Mesendoderm (in vitro differentiated cells): ENCODE data around the gene B4GALT3.
A peak's percentile ranks its signal among the peaks of the same experiment; 100 is the strongest.

Experiments used
- DNase-seq: peaks from one replicate; pipeline ENCODE4 v3.0.0; 2013
- H2AK5ac ChIP-seq: 2 replicates; pipeline ENCODE4 v1.6.1; 2013; ENCODE audit warnings: low read length, inconsistent platforms
- H2BK120ac ChIP-seq: 2 replicates; pipeline ENCODE4 v1.6.1; 2013; ENCODE audit warnings: low read depth, mild to moderate bottlenecking, low read length, moderate library complexity, mixed read lengths
- H2BK15ac ChIP-seq: replicated peaks from 2 replicates; pipeline ENCODE4 v1.6.1; 2013; ENCODE audit warnings: low read depth, mild to moderate bottlenecking, moderate library complexity
- H2BK5ac ChIP-seq: 2 replicates; pipeline ENCODE4 v1.6.1; 2013; ENCODE audit warnings: low read length, inconsistent platforms
- H3K18ac ChIP-seq: 2 replicates; pipeline ENCODE4 v1.6.1; 2013; ENCODE audit warnings: mild to moderate bottlenecking, low read length, mixed read lengths
- H3K23ac ChIP-seq: one replicate; pipeline ENCODE4 v1.6.1; 2013; ENCODE audit warnings: low read length
- H3K27ac ChIP-seq: 2 replicates; pipeline ENCODE4 v1.5.1; 2013; ENCODE audit warnings: low read depth, mild to moderate bottlenecking, inconsistent platforms, low read length, moderate library complexity
- H3K27me3 ChIP-seq: 2 replicates; pipeline ENCODE4 v1.6.1; 2013; ENCODE audit warnings: low read length, control low read depth, mild to moderate bottlenecking, inconsistent platforms; ENCODE audit not compliant: insufficient read depth, poor library complexity
- H3K36me3 ChIP-seq: 2 replicates; pipeline ENCODE4 v1.6.1; 2013; ENCODE audit warnings: low read length, inconsistent platforms; ENCODE audit not compliant: control insufficient read depth, insufficient read depth
- H3K4ac ChIP-seq: one replicate; pipeline ENCODE4 v1.6.1; 2013; ENCODE audit warnings: low read depth, mild to moderate bottlenecking, low read length, moderate library complexity
- H3K4me1 ChIP-seq: 2 replicates; pipeline ENCODE4 v1.6.1; 2013; ENCODE audit warnings: low read depth, low read length, inconsistent platforms; ENCODE audit not compliant: control insufficient read depth
- H3K4me2 ChIP-seq: 2 replicates; pipeline ENCODE4 v1.6.1; 2013; ENCODE audit warnings: low read length
- H3K4me3 ChIP-seq: 2 replicates; pipeline ENCODE4 v1.5.1; 2013; ENCODE audit warnings: mild to moderate bottlenecking, low read length
- H3K56ac ChIP-seq: one replicate; pipeline ENCODE4 v1.6.1; 2013; ENCODE audit warnings: low read length
- H3K79me1 ChIP-seq: 2 replicates; pipeline ENCODE4 v1.6.1; 2013; ENCODE audit warnings: low read length, inconsistent platforms
- H3K79me2 ChIP-seq: 2 replicates; pipeline ENCODE4 v1.6.1; 2013; ENCODE audit warnings: mild to moderate bottlenecking, low read length; ENCODE audit not compliant: control insufficient read depth, insufficient read depth
- H3K9ac ChIP-seq: 2 replicates; pipeline ENCODE4 v1.6.1; 2013; ENCODE audit warnings: low read length, inconsistent platforms
- H4K5ac ChIP-seq: one replicate; pipeline ENCODE4 v1.6.1; 2013; ENCODE audit warnings: low read length
- H4K8ac ChIP-seq: one replicate; pipeline ENCODE4 v1.6.1; 2013; ENCODE audit warnings: low read depth, mild to moderate bottlenecking, control low read depth, low read length, moderate library complexity
- WGBS: extraction: QIAGEN DNeasy Blood & Tissue Kit; methylation state at CpG from one replicate; pipeline ENCODE4 v1.1.7; 2013; ENCODE audit warnings: low lambda C conversion rate, missing lambda C conversion rate; ENCODE audit not compliant: insufficient coverage; ENCODE audit errors: extremely low coverage; 5-methylcytosine and 5-hydroxymethylcytosine counted together

B4GALT3 gene

GRCh38 chr1:161200421-161200991, 23.2 kb upstream of the B4GALT3 start:
- Histone ChIP-seq H4K8ac (no peak overlapping the region), H3K36me3 (no peaks in the 10 kb centered on the region), H2AK5ac (peak overlapping the region; percentile 4), H2BK120ac (no peak overlapping the region), H2BK15ac (no peak overlapping the region), H3K4ac (peak overlapping the region; percentile 74), H2BK5ac (peak overlapping the region; percentile 77), H3K79me1 (peaks cover 4% of the 10 kb centered on the region), H3K18ac (peak overlapping the region; percentile 6), H3K4me3 (no peak overlapping the region), H4K5ac (no peak overlapping the region), H3K4me2 (no peak overlapping the region), H3K4me1 (peaks cover 32% of the 10 kb centered on the region), H3K27me3 (no peaks in the 10 kb centered on the region), H3K56ac (peak overlapping the region; percentile 95), H3K23ac (no peak overlapping the region), H3K9ac (peak overlapping the region; percentile 21), H3K27ac (no peak overlapping the region), H3K79me2 (peaks cover 3% of the 10 kb centered on the region)
- DNase-seq = no peak
- WGBS = no CpG with 5 or more reads among the region's 5 CpGs

GRCh38 chr1:161199506-161200139, 22.3 kb upstream of the B4GALT3 start:
- Histone ChIP-seq H2AK5ac (peak overlapping the region; percentile 73), H2BK15ac (no peak overlapping the region), H3K27ac (no peak overlapping the region), H3K23ac (no peak overlapping the region), H2BK5ac (peak overlapping the region; percentile 20), H3K4me2 (no peak overlapping the region), H3K18ac (no peak overlapping the region), H3K4me3 (no peak overlapping the region), H3K79me1 (peaks cover 4% of the 10 kb centered on the region), H3K79me2 (peaks cover 3% of the 10 kb centered on the region), H2BK120ac (no peak overlapping the region), H3K4ac (peak overlapping the region; percentile 64), H3K4me1 (peaks cover 32% of the 10 kb centered on the region), H4K8ac (no peak overlapping the region), H3K27me3 (no peaks in the 10 kb centered on the region), H3K56ac (peak overlapping the region; percentile 95), H4K5ac (no peak overlapping the region), H3K36me3 (no peaks in the 10 kb centered on the region), H3K9ac (peak overlapping the region; percentile 18)
- whole genome bisulfite sequencing = no CpG with 5 or more reads among the region's 5 CpGs
- no peak for DNase-seq

- Histone ChIP-seq H3K23ac (peak within 1 kb of the TSS; percentile 9), H2AK5ac (peak within 1 kb of the TSS; percentile 73), H3K36me3 (no peaks in the 10 kb centered on the region), H3K79me2 (peaks cover 3% of the 10 kb centered on the region), H3K4me2 (peak within 1 kb of the TSS; percentile 28), H3K27me3 (no peaks in the 10 kb centered on the region), H3K27ac (no peak within 1 kb of the TSS), H2BK15ac (no peak within 1 kb of the TSS), H3K4me3 (no peak within 1 kb of the TSS), H4K5ac (no peak within 1 kb of the TSS), H3K4ac (peak within 1 kb of the TSS; percentile 64), H2BK5ac (peak within 1 kb of the TSS; percentile 20), H3K18ac (peak within 1 kb of the TSS; percentile 42), H2BK120ac (no peak within 1 kb of the TSS), H4K8ac (no peak within 1 kb of the TSS), H3K4me1 (peaks cover 32% of the 10 kb centered on the region), H3K56ac (peak within 1 kb of the TSS; percentile 84), H3K9ac (peak within 1 kb of the TSS; percentile 66), H3K79me1 (peaks cover 4% of the 10 kb centered on the region)
- no CpG with 5 or more reads among the region's 11 CpGs for WGBS
- peak; percentile 86 for DNase-seq
Measured at GRCh38 chr1:161198897-161199431, 21.7 kb upstream of the B4GALT3 start, which contains the start of gene ADAMTS4. Gene ADAMTS4, minus strand, starts transcription at chr1:161199054. Its CDS starts 427 bp downstream, at chr1:161198627.

- Histone ChIP-seq H3K79me2 (peaks cover 2% of the 10 kb centered on the region), H4K8ac (no peak overlapping the region), H3K18ac (peak overlapping the region; percentile 42), H3K9ac (peak overlapping the region; percentile 66), H2BK15ac (no peak overlapping the region), H3K4me2 (peak overlapping the region; percentile 28), H3K4ac (no peak overlapping the region), H3K79me1 (peaks cover 2% of the 10 kb centered on the region), H2BK120ac (no peak overlapping the region), H3K4me3 (no peak overlapping the region), H3K56ac (peak overlapping the region; percentile 84), H2AK5ac (no peak overlapping the region), H4K5ac (no peak overlapping the region), H3K27me3 (no peaks in the 10 kb centered on the region), H2BK5ac (no peak overlapping the region), H3K27ac (no peak overlapping the region), H3K4me1 (peaks cover 32% of the 10 kb centered on the region), H3K23ac (peak overlapping the region; percentile 9), H3K36me3 (no peaks in the 10 kb centered on the region)
- DNase-seq = peak; percentile 86
- no CpG with 5 or more reads among the region's 20 CpGs for WGBS
Measured at GRCh38 chr1:161198194-161198896, 21.0 kb upstream of the B4GALT3 start.

- Histone ChIP-seq H3K4me3 (no peak overlapping the region), H2BK120ac (no peak overlapping the region), H3K9ac (peak overlapping the region; percentile 69), H2AK5ac (no peak overlapping the region), H2BK15ac (no peak overlapping the region), H3K36me3 (no peaks in the 10 kb centered on the region), H3K27me3 (no peaks in the 10 kb centered on the region), H3K4me1 (peaks cover 32% of the 10 kb centered on the region), H4K8ac (no peak overlapping the region), H3K4me2 (peak overlapping the region; percentile 17), H3K4ac (no peak overlapping the region), H3K56ac (peak overlapping the region; percentile 84), H4K5ac (no peak overlapping the region), H2BK5ac (no peak overlapping the region), H3K79me2 (no peaks in the 10 kb centered on the region), H3K23ac (no peak overlapping the region), H3K27ac (no peak overlapping the region), H3K18ac (no peak overlapping the region), H3K79me1 (no peaks in the 10 kb centered on the region)
- DNase-seq = no peak
- no CpG with 5 or more reads among the region's 11 CpGs for WGBS
Measured at GRCh38 chr1:161197560-161198193, 20.4 kb upstream of the B4GALT3 start.
